ENCODE measurements around the gene PFKP.

The PFKP gene

GRCh38 chr10:3129581-3130340, 62.4 kb downstream of the PFKP start:
- no peak overlapping the region for H3K4me3 ChIP-seq (ENCODE audit: low read depth, low read length)

GRCh38 chr10:3131098-3131497, 63.8 kb downstream of the PFKP start:
- H3K4me3 ChIP-seq (ENCODE audit: low read depth, low read length): no peak overlapping the region

DNA sequence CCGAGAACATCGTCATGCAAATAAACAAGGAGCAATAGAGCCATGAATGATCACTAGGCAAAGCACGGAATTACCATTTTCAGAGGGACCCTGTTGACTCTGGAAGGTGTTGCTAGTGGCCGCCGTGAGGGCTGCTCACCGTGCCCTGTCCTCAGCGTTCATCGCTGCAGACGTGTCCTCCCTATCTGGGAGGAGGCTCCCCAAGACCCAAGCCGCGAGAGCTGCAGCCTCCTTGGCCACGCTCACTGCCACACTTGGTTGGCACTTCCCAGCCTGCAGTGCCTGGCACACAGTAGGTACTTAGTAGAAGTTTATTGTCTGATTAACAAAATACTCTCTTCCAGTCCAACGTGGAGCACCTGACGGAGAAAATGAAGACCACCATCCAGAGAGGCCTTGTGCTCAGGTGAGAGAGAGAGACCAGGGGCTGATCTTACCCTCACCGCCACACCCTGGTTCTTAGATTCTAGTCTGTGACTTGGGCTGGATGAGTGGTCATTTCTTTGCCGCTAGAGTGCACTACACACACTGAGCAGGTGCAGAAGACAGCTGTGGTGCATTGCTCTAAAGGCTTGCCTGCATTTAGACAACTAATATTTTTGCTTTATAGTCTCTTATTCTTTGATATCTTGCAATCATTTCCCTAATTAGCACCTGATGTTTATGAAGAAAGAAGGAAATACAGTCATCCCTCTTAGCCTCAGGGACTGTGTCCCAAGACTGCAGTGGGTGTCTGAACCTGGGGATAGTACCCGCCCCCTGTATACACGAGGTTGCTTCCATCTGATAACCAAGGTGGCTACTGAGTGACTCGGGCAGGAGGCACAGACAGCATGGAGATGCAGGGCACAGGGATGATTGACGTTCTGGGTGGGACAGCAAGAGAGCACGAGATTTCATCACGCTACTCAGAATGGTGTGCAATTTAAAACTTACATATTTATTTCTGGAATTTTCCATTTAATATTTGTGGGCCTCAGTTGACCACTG, 65.0 kb downstream of the PFKP start:
- no peak overlapping the region for H3K4me3 ChIP-seq (ENCODE audit: low read depth, low read length)

- H3K4me3 ChIP-seq (ENCODE audit: low read depth, low read length): no peak overlapping the region
These were observed 66.6 kb downstream of the PFKP start for GRCh38 chr10:3133948-3134347.

- no peak overlapping the region for H3K4me3 ChIP-seq (ENCODE audit: low read depth, low read length)
These were observed 67.7 kb downstream of the PFKP start for GRCh38 chr10:3135006-3135405.

- H3K4me3 ChIP-seq (ENCODE audit: low read depth, low read length): no peak overlapping the region
These were observed 69.0 kb downstream of the PFKP start for GRCh38 chr10:3136336-3136735.

DNA sequence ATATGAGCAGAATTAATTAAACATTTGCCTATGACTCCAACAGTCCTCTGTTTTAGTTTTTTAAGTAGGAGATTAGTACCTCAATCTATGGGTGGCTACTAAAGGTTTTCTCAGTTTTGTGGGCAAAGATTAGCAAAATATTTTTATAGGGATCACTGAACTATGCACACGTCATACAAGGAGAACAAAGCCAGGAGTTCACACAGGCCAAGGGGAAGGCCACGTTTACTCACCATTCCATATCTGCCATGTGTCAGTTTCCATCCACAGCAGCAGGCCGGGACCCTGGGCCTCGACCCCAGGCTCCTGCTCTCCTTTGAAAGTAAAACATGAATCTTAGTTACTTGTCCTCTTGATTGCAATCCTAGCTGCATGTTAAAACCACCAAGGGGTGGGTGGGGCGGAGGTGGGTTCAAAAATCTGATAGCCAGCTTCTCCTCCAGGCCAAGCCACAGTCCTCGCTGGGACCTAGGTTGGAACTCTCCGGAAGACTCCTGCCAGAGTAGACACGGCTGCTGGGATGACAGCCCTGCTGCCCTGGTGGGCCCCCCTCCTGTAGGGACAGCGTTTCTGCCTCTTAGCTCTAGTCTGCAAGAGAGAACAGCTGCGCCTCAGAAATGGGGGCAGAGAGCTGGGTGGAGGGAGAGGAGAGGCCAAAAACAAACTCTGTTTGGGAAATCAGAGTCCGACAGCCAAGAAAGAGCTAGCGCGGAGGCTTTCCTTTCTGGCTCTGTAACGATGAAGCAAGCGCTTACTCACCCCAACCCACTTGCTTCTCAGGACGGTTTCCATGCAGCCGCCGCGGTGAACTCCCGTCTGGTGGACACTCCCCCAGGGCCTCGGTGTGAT, 69.6 kb downstream of the PFKP start:
- H3K4me3 ChIP-seq (ENCODE audit: low read depth, low read length): no peak overlapping the region

DNA sequence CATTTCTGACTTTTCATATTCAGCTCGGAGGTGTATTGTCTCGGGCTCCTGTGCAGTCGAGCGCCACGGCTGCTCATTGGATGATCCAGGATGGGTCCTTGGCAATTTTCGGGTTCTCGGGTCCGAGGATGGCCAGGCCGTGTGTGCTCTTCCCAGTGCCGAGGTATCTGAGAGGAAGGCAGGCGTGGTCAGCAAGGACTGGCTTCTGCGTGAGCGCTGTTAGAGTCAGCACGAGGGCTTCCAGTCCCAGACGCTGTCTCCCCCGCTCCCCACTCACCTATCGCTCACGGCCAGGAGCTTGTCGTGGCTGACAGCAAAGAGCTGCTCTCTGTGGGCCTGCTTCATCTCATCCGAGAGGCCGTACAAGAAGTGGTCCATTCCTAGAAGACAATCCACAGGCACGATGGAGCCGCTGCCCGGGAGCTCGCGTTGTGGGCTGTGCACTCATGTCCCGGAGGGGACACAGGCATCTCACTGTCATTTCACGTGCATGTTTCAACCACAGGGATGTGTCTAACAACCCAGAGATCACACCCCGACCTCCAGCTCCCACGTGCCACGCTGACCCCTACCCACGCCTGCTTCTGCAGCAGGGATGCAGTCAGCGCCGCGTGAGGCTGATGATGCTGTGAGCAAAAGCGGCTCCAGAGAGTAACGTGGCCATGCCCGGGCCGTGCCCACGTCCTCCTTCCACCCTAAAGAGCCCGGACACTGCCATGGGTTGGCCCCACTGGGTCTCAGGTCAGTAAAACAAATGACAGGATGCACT, 70.8 kb downstream of the PFKP start:
- no peak overlapping the region for H3K4me3 ChIP-seq (ENCODE audit: low read depth, low read length)

DNA sequence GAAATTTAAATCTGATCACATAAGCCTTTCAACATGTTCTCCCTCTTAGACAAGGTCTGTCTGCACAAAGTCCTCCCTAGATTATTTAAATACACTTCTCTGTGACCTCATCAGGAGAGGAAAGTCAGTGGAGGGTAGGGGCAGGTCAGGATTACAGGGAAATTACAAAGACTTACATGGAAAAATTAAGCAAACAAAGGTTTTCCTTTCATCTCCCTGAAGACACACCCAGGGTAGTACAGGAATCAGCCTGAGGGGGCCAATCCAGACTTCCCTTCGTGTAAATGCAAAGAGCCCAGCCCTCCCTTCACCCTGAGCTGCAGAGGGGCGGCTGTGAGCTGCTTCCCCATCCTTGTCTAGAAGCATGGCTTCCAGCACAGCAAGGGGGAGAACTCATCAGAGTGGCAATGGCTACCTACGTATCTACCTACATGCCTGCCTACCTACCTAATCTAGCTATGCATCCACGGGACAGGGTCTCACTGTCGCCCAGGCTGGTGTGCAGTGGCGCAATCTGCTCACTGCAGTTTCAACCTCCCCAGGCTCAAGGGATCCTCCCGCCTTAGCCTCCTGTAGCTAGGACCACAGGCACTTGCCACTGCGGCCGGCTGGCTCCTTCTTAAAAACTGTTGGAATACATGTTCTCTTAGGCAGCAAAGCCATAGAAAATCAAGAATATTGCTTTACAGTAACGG, 72.0 kb downstream of the PFKP start:
- H3K4me3 ChIP-seq (ENCODE audit: low read depth, low read length): no peak overlapping the region

- H3K4me3 ChIP-seq (ENCODE audit: low read depth, low read length): no peak overlapping the region
These were observed 72.9 kb downstream of the PFKP start for GRCh38 chr10:3140280-3140679.

GRCh38 chr10:3141351-3142005, 74.1 kb downstream of the PFKP start:
- no peak overlapping the region for H3K4me3 ChIP-seq (ENCODE audit: low read depth, low read length)

GRCh38 chr10:3142146-3142875, 75.0 kb downstream of the PFKP start:
- H3K4me3 ChIP-seq (ENCODE audit: low read depth, low read length): no peak overlapping the region

DNA sequence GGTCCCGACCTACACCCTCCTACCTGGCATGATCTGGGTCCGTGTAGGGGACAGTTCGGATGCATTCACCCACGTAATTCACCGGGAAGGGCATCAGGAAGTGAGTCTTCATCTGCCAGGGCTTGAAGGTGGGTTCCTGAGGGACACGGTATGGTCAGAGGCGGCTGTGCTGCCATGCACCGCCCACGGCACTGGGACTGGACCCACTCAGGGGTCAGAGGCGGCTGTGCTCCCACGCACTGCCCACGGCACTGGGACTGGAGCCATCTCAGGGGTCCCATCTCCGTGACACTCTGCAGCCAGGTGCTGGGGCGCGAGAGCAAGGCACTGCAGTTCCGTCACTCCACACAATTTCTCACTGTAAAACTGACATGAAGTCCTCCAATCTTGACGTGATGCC, 76.0 kb downstream of the PFKP start:
- H3K4me3 ChIP-seq (ENCODE audit: low read depth, low read length): no peak overlapping the region

DNA sequence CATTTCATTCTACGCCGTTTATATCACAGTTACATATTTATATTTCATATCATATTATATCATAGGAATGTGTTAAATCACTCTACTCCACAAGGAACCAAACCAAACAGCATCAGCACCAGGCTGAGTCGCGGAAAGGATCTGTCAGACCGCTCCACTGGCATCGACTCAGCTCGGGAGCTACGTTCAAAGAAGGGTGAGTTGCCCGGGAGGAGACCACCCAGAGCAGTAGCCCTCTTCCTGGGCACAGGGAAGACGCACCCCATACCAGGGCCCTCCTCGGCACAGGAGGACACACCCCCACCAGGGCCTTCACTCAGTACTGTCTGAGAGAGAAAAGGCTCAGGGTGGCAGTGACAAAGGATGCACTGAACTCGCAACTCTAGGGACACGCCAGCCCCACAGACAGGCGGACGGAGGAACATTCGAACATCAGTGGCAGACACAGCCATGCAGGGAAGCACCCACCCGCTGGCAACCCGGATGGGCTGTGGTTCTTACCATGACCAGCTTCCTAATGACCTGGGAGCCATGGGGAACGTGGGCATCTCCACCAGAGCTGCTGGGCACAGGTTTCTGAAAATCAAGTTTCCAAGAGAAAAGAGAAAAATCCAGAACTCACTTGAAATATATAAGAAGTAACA, 76.6 kb downstream of the PFKP start:
- H3K4me3 ChIP-seq (ENCODE audit: low read depth, low read length): no peak overlapping the region

- H3K4me3 ChIP-seq (ENCODE audit: low read depth, low read length): no peak overlapping the region
These were observed 78.0 kb downstream of the PFKP start for GRCh38 chr10:3145366-3145765.

GRCh38 chr10:3146289-3146688, 78.9 kb downstream of the PFKP start:
- no peak overlapping the region for H3K4me3 ChIP-seq (ENCODE audit: low read depth, low read length)

DNA sequence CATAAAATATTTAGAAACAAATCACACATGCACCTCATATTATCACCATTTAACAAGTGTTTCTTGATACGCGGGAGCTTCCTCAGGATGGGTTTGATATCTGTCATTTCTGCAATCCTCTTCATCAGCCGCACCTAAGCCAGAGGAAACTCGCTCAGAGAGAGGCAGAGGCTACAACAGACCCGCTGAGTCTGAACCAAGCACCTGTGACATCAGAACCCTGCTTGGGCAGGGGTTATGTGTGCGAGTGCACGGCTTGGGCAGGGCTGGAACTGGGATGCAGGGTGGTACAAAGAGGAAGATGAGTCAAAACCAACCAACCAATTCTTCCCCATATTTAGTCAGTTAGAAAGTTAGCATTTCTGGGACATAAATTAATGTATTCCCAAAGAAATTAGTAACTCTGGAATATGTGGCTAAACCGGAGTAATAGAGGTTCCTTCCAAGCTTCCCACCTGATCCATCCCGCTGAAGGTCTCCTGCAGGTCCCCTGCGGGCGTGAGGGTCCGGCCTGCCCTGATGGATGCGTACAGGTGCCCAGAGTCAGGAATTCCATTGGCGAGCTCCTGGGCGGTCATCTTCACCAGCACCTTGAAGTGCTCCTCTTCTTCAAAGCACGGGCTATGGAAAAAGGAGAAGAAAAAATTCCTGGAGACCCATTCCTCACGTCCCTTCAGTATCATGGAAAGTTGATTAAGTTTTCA, 79.9 kb downstream of the PFKP start:
- no peak overlapping the region for H3K4me3 ChIP-seq (ENCODE audit: low read depth, low read length)

Measured in iPS-11a (cell line).